ENCODE measurements around the gene CPAMD8. TPM values are rescaled to one million over a fixed set of nuclear protein-coding genes. Genes with fewer than 3 reads are reported as not detected.
"Not testable (repeated sequence)": the region's sequence is repeated elsewhere in the genome, so short reads cannot be mapped to it uniquely, and the experiment has no call there.

CPAMD8 gene
- total RNA-seq, 2 donors from 2014 or later: 6.2 to 6.3 TPM

DNA sequence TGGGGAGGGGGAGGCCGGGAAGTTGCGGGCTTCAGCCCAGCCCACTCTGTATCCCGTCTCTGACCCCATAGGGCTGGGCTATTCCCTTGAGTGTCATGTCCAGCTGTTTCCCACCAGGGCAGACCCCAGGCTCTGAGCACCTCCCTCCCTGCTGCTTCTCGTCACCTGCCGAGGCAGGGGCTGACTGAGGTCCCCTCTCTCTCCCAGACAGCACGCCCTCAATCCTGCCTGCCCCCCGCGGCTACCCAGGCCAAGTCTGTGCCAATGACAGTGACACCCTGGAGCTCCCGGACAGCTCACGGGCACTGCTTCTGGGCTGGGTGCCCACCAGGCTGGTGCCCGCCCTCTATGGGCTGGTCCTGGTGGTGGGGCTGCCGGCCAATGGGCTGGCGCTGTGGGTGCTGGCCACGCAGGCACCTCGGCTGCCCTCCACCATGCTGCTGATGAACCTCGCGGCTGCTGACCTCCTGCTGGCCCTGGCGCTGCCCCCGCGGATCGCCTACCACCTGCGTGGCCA is 137.2 kb downstream of the CPAMD8 start:
- DNase-seq (ENCODE audit: low spot score): no peak
- intact Hi-C loops (cut with DNase I): no loop called here

DNA sequence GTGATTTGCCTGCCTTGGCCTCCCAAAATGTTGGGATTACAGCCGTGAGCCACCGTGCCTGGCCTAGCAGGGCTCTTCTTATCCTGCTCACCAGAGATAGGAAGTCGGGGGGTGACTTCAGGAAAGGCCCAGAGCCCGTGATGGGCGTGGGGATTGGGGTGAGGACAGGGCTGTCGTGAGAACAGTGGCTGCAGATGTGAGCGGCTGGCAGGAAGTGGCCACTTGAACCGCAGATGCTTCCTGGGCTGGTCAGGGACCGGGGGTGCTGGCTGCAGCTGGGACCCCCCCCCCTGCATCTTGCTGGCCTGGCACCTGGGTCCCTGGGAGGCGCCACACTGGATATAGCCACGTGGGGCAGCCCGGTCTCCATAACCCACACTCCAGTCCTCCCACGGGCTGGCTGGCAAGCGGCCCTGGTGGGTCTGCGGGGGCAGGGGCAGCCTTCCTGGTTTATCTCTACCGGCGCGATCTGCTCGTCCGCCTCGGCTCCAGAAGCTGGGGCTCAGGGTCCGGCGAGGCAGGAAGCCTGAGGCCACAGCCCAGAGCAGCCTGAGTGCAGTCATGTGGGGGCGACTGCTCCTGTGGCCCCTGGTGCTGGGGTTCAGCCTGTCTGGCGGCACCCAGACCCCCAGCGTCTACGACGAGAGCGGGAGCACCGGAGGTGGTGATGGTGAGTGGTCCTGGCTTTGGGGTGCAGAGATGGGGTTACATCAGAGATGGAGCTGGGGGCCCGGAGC is 137.8 kb downstream of the CPAMD8 start, which contains the start of gene F2RL3:
TSS of gene F2RL3 (plus strand) at position 371 of the 737 bp plus-strand sequence. CDS start at position 562, 191 bp downstream.
- intact Hi-C loops (cut with DNase I): no loop called here
- no peak for DNase-seq (ENCODE audit: low spot score)

DNA sequence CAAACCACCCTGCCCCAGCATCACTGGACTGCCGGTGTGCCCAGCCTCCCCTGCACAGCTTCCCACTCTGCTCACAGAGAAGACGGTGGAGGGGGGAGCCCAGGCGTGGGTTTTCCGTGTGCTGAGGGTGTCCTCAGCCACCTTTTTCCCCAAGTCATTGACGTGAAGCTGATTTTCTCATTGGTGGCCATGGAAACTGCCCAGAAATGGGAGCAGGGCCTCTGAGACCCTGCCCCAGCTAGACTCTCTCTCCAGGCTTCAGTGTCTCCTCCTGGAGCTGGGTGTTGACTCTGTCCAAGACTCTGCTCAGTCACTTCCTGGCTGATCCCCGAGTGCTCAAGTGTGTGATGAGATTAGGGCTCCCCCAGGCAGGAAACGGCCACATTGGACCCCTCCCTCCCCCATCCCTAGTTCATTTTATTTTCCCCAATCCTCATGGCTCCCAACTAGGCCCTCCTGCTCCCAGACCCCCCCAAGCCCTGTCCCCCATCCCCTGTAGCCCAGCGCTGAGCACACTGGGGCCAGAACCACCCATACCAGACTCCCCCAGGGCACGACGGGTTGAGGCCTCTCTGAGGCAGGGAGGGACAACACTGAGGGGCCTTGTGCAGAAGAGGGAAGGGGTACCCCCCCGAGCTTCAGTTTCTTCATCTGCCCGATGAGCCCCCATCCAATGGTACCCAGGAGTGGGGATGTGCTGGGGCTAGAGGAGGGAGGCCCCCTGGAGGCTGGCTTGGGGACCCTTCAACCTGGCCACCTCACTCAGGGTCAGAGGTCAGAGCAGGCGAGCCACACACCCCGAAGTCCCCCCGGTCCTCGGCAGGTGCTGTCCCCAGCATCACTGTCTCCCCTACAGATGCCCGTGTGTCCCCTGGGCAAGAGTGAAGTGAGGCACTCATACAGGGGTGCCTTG is 139.0 kb downstream of the CPAMD8 start:
- DNase-seq (ENCODE audit: low spot score): no peak
- intact Hi-C loops (cut with DNase I): no loop called here

DNA sequence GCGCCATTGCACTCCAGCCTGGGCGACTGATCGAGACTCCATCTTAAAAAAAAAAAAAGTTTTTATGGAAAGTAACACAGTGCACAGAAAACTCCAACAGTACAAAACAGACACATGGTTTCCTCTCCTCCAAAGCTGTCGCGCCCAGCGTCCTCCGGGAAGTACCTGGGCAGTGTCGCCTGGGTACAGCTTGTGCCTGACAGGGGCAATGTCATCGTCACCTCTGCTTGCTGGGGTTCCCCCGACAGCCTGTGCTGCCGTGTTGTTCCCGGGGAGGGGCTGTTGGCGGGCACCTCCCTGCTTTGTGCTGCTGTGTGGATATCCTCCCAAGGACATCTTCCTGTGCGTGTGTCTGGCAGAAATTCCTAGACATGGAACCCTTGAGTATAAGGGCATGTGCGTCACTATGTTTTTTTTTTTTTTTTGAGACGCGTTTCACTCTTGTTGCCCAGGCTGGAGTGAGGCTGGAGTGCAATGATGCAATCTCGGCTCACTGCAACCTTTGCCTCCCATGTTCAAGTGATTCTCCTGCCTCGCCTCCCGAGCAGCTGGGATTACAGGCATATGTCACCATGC is 140.2 kb downstream of the CPAMD8 start:
- DNase-seq (ENCODE audit: low spot score): no peak

DNA sequence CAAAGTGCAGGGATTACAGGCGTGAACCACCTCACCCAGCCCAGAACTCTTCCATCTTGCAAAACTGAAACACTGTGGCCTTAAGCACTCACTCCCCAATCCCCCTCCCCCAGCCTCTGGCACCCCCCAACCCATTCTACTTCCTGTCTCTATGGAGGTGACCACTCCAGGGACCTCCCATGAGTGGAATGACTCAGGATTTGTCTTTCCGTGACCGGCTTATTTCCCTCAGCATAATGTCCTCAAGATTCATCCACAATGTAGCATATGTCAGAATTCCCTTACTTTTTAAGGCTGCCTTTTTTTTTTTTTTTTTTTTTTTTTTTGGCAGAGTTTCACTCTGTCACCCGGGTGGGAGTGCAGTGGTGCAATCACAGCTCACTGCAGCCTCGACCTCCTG is 141.4 kb downstream of the CPAMD8 start:
- intact Hi-C loops (cut with DNase I): no loop called here
- DNase-seq (ENCODE audit: low spot score): no peak

More for the DNA sequence above, 140.2 kb downstream of the CPAMD8 start:
- intact Hi-C loops (cut with DNase I): no loop called here

GRCh38 chr19:16883522-16883921 is 143.1 kb downstream of the CPAMD8 start:
- intact Hi-C loops (cut with DNase I): no loop called here
- DNase-seq (ENCODE audit: low spot score): no peak

- no peak for DNase-seq (ENCODE audit: low spot score)
- intact Hi-C loops (cut with DNase I): no loop called here
Measured at GRCh38 chr19:16882146-16882545, 144.5 kb downstream of the CPAMD8 start.

- intact Hi-C loops (cut with DNase I): no loop called here
- DNase-seq (ENCODE audit: low spot score): no peak
Measured at GRCh38 chr19:16880884-16881554, 145.6 kb downstream of the CPAMD8 start.

- intact Hi-C loops (cut with DNase I): no loop called here
- DNase-seq (ENCODE audit: low spot score): no peak
Measured at GRCh38 chr19:16878181-16878965, 148.2 kb downstream of the CPAMD8 start.

- intact Hi-C loops (cut with DNase I): no loop called here
- no peak for DNase-seq (ENCODE audit: low spot score)
Measured at GRCh38 chr19:16877581-16877980, 149.0 kb downstream of the CPAMD8 start.

DNA sequence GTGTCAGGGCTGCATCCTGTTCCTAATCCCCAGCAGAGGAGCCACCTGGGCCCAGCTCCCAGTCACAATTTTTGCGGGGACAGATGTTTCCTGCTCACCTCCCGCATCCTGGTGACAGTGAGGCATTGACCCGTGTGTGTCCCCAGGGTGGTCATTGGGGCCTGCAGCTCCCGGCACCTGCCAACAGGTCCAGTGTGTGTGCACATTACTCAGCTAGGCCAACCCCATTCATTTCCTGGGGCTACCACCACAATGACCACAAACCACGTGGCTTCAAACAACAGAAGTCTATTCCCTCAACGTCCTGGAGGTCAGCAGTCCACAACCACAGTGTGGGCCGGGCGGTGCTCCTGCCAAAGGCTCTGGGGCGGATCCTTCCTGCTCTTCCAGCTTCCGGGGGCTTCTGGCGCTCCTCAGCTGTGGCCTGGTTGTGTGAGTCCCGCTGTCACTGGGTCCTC is 149.7 kb downstream of the CPAMD8 start:
- DNase-seq (ENCODE audit: low spot score): no peak
- intact Hi-C loops (cut with DNase I): no loop called here

GRCh38 chr19:16875584-16876555 is 150.7 kb downstream of the CPAMD8 start:
- intact Hi-C loops (cut with DNase I): no loop called here

DNA sequence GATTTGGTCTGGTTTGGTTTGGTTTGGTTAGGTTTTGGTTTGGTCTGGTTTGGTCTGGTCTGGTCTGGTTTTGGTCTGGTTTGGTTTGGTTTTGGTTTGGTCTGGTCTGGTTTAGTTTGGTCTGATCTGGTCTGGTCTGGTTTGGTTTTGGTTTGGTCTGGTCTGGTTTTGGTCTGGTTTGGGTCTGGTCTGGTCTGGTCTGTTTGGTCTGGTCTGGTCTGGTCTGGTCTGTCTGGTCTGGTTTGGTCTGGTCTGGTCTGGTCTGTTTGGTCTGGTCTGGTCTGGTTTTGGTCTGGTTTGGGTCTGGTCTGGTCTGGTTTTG is 151.7 kb downstream of the CPAMD8 start:
- intact Hi-C loops (cut with DNase I): not testable (repeated sequence)

More at GRCh38 chr19:16875584-16876555, 150.7 kb downstream of the CPAMD8 start:
- no peak for DNase-seq (ENCODE audit: low spot score)

DNA sequence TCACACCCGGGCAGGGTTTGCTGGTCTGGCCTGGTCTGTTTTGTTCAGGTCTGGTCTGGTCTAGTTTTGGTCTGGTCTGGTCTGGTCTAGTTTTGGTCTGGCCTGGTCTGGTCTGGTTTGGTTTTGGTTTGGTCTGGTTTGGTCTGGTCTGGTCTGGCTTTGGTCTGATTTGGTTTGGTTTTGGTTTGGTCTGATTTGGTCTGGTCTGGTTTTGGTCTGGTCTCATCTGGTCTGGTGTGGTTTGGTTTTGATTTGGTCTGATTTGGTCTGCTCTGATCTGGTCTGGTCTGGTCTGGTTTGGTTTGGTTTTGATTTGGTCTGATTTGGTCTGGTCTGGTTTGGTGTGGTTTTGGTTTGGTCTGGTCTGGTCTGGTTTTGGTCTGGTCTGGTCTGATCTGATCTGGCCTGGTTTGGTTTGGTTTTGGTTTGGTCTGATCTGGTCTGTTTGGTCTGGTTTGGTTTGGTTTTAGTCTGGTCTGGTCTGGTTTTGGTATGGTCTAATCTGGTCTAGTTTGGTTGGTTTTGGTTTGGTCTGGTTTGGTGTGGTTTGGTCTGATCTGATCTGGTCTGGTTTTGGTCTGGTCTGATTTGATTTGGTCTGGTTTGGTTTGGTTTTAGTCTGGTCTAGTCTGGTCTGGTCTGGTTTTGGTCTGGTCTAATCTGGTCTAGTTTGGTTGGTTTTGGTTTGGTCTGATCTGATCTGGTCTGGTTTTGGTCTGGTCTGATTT is 152.2 kb downstream of the CPAMD8 start:
- no peak for DNase-seq (ENCODE audit: low spot score)
- intact Hi-C loops (cut with DNase I): no loop called here

More for the DNA sequence above, 151.7 kb downstream of the CPAMD8 start:
- not testable (repeated sequence) for DNase-seq (ENCODE audit: low spot score)

DNA sequence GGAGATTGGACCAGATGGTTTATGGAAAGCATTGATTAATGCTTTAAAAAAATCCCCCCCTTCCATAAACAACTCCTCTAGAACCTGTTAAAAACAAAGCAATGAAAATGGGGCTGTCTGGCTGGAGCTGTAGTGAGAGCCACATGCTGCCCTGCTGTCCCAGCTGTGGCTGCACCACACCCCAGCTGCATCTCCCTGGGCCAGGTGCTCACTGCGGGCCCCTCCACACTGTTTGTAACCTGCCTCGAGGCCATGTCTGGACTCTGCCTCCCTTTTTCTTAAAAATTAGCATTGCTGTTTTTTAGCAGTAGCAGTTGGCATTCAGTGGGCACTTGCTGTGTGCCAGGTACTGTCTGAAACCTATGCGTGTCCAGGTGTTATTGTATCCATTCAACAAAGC is 153.0 kb downstream of the CPAMD8 start:
- intact Hi-C loops (cut with DNase I): no loop called here
- no peak for DNase-seq (ENCODE audit: low spot score)

- intact Hi-C loops (cut with DNase I): no loop called here
- peak; percentile 71 for DNase-seq (ENCODE audit: low spot score)
Measured at GRCh38 chr19:16872728-16873127, 153.9 kb downstream of the CPAMD8 start.

GRCh38 chr19:16871871-16872270 is 154.7 kb downstream of the CPAMD8 start:
- no peak for DNase-seq (ENCODE audit: low spot score)
- intact Hi-C loops (cut with DNase I): no loop called here
